Gastrocnemius medialis (tissue), 4 donors: ENCODE results near the gene LGALS9. TPM values are rescaled to one million over a fixed set of nuclear protein-coding genes. Genes with fewer than 3 reads are reported as not detected.

Source experiments
- ATAC-seq, 2 donors: fragments of 150-250 bp; one replicate each; pipeline ENCODE4 v1.9.1; 2016
- DNase-seq, 2 donors: peaks; one replicate each; pipeline ENCODE4 v3.0.0-alpha.2; 2019
- H3K27ac ChIP-seq, 4 donors: fragments of 200-600 bp; sonication (generic); 1 replicate in 1 of 4; 2 replicates in 3 of 4; pipeline ENCODE4 v1.5.1; 2016 to 2018; ENCODE audit warnings: mild to moderate bottlenecking in 2 of 4, moderate library complexity in 1 of 4
- H3K27me3 ChIP-seq, 3 donors: fragments of 200-600 bp; sonication (generic) in 2 of 3; 1 replicate in 1 of 3; 2 replicates in 2 of 3; pipeline versions ENCODE4 v1.5.1 to v1.6.0; 2016 to 2019; ENCODE audit warnings: mild to moderate bottlenecking in 1 of 3, moderate library complexity in 1 of 3
- H3K36me3 ChIP-seq, 2 donors: fragments of 200-600 bp; sonication (generic) in 1 of 2; one replicate each; pipeline ENCODE4 v1.5.1; 2017 to 2018
- H3K4me1 ChIP-seq, 2 donors: fragments of 200-600 bp; sonication (generic) in 1 of 2; one replicate each; pipeline ENCODE4 v1.5.1; 2016 to 2017; ENCODE audit warnings: mild to moderate bottlenecking in 2 of 2
- H3K4me3 ChIP-seq, 4 donors: fragments of 200-600 bp; sonication (generic) in 3 of 4; 1 replicate in 1 of 4; 2 replicates in 3 of 4; pipeline ENCODE4 v1.5.1; 2016 to 2019; ENCODE audit warnings: mild to moderate bottlenecking in 2 of 4
- H3K9me3 ChIP-seq, 3 donors: fragments of 200-600 bp; sonication (generic) in 2 of 3; 1 replicate in 1 of 3; 2 replicates in 2 of 3; pipeline ENCODE4 v1.5.1; 2016 to 2019
- CTCF ChIP-seq, 5 experiments: fragments of 450-650 bp in 3 of 5; fragments of 200-600 bp in 2 of 5; sonication (generic) in 2 of 5; IDR thresholded peaks in 4 of 5; conservative IDR thresholded peaks in 1 of 5; 1 replicate in 4 of 5; 2 replicates in 1 of 5; pipeline ENCODE4 v1.5.1; 2016 to 2019; ENCODE audit warnings: antibody characterized with exemption in 5 of 5, mild to moderate bottlenecking in 3 of 5, moderate library complexity in 3 of 5
- POLR2A ChIP-seq, 2 donors: fragments of 450-650 bp; IDR thresholded peaks; one replicate each; pipeline ENCODE4 v1.6.1; 2017; ENCODE audit warnings: antibody characterized with exemption in 2 of 2, mild to moderate bottlenecking in 2 of 2, moderate library complexity in 2 of 2
- in situ Hi-C, 4 donors: fragments of 200-750 bp; cut with MboI; loops; one replicate each; pipeline versions ENCODE4 v1.15.0 to v1.8.0; 2017; ENCODE audit warnings: low sequenced_read_pairs in 4 of 4
- intact Hi-C: fragments of 100-400 bp; cut with DNase I; formaldehyde crosslinking; loops from one replicate; pipeline ENCODE4 v1.15.1; 2023; ENCODE audit warnings: low total_unique reads
- total RNA-seq, 4 donors: library from RNA; depleted of rRNA; stranded (reverse); fragments of >200 nt; gene quantifications; one replicate each; pipeline versions ENCODE4 v1.1.0 to v1.2.3, GENCODE V29; 2016

LGALS9 gene
- total RNA-seq, 4 donors from 2014 or later: 2.4 to 20.3 (median 6.1) TPM

GRCh38 chr17:27608328-27609230 lies 22.4 kb upstream of the LGALS9 start:
- Histone ChIP-seq H3K27ac (no peak overlapping the region), H3K9me3 (no peaks in the 10 kb centered on the region), H3K4me3 (no peak overlapping the region), H3K36me3 (peaks cover 2 to 100% of the 10 kb centered on the region in 2 donors), H3K4me1 (no peaks in the 10 kb centered on the region), H3K27me3 (no peaks in the 10 kb centered on the region)
- no peak for ATAC-seq
- DNase-seq: no peak
- intact Hi-C loops: no loop called here
- in situ Hi-C loops: loop anchor here in 3 of 4 donors (5.0 to 10.0 kb wide), 2 partner anchors 44 to 374 kb away; no protein-coding TSS in a partner anchor
- TF ChIP-seq CTCF (IDR thresholded peaks at IDR 0.05 in 4 of 5, conservative IDR thresholded peaks at IDR 0.05 in 1 of 5) (no peak), POLR2A (IDR thresholded peaks at IDR 0.05) (no peak)

- no peaks in the 10 kb centered on the region for H3K27me3 ChIP-seq
- no peak overlapping the region for H3K4me3 ChIP-seq
- H3K4me1 ChIP-seq: no peaks in the 10 kb centered on the region
- peak in 1 of 2 donors; percentile 58 for ATAC-seq
- no peak for DNase-seq
- intact Hi-C loops (no loop called here), in situ Hi-C loops (loop anchor here in 3 of 4 donors (5.0 to 10.0 kb wide), 2 partner anchors 43 to 375 kb away; no protein-coding TSS in a partner anchor)
- peak in 4 of 5 experiments; percentile 28 to 42 (median 39) for TF ChIP-seq CTCF (IDR thresholded peaks at IDR 0.05 in 4 of 5, conservative IDR thresholded peaks at IDR 0.05 in 1 of 5)
- no peak for TF ChIP-seq POLR2A (IDR thresholded peaks at IDR 0.05)
- no peaks in the 10 kb centered on the region for H3K9me3 ChIP-seq
- no peak overlapping the region for H3K27ac ChIP-seq
- peaks cover 2 to 100% of the 10 kb centered on the region in 2 donors for H3K36me3 ChIP-seq
Observed at GRCh38 chr17:27609611-27610303, 21.2 kb upstream of the LGALS9 start.

- peaks cover 2 to 100% of the 10 kb centered on the region in 2 donors for H3K36me3 ChIP-seq
- intact Hi-C loops (no loop called here), in situ Hi-C loops (no loop called here)
Observed at GRCh38 chr17:27610304-27610677, 20.7 kb upstream of the LGALS9 start.

GRCh38 chr17:27612160-27612770 lies 18.7 kb upstream of the LGALS9 start:
- H3K27me3 ChIP-seq: no peaks in the 10 kb centered on the region
- DNase-seq (no peak), ATAC-seq (no peak)
- H3K4me1 ChIP-seq: no peaks in the 10 kb centered on the region
- H3K27ac ChIP-seq: no peak overlapping the region
- in situ Hi-C loops (no loop called here), intact Hi-C loops (no loop called here)
- H3K4me3 ChIP-seq: no peak overlapping the region
- H3K36me3 ChIP-seq: peaks cover 2 to 100% of the 10 kb centered on the region in 2 donors
- no peaks in the 10 kb centered on the region for H3K9me3 ChIP-seq
- TF ChIP-seq POLR2A (IDR thresholded peaks at IDR 0.05) (no peak), CTCF (IDR thresholded peaks at IDR 0.05 in 4 of 5, conservative IDR thresholded peaks at IDR 0.05 in 1 of 5) (no peak)

More at GRCh38 chr17:27610304-27610677, 20.7 kb upstream of the LGALS9 start:
- H3K9me3 ChIP-seq: no peaks in the 10 kb centered on the region
- no peaks in the 10 kb centered on the region for H3K27me3 ChIP-seq
- H3K27ac ChIP-seq: no peak overlapping the region
- TF ChIP-seq CTCF (IDR thresholded peaks at IDR 0.05 in 4 of 5, conservative IDR thresholded peaks at IDR 0.05 in 1 of 5): no peak
- no peak for TF ChIP-seq POLR2A (IDR thresholded peaks at IDR 0.05)
- no peaks in the 10 kb centered on the region for H3K4me1 ChIP-seq
- ATAC-seq: no peak
- DNase-seq: no peak
- H3K4me3 ChIP-seq: no peak overlapping the region
